IMR-90 (cell line): ENCODE results near the gene NEURL1. TPM values are rescaled to one million over a fixed set of nuclear protein-coding genes. Genes with fewer than 3 reads are reported as not detected.

Experiments
- ATAC-seq: fragments of 200-7000 bp; cut with Tn5 transposase; 2 replicates; pipeline ENCODE4 v1.9.1; 2020; ENCODE audit warnings: low read depth, mild to moderate bottlenecking, moderate library complexity
- BruUV-seq: library from RNA; stranded (reverse); fragments of 400-500 nt; replicated peaks from 2 replicates; lab custom pipeline; 2021; lab: Mats Ljungman, UMichigan
- CTCF ChIA-PET: fragments of 300-600 bp; formaldehyde crosslinking; extraction: SDS; loops from one replicate; lab custom pipeline; 2021; ENCODE audit warnings: antibody characterized with exemption; lab: Yijun Ruan, JAX
- POLR2A ChIA-PET: fragments of 300-600 bp; sonication (Branson Sonifier 250); formaldehyde crosslinking; loops from one replicate; lab custom pipeline; 2022; ENCODE audit warnings: antibody characterized with exemption; ENCODE audit not compliant: unreplicated experiment; lab: Charles Lee
- DNase-seq: peaks from one replicate; pipeline ENCODE4 v3.0.0; 2013
- H2AFZ ChIP-seq: replicated peaks from 2 replicates; pipeline ENCODE3; 2013; ENCODE audit warnings: low read length, mild to moderate bottlenecking; ENCODE audit not compliant: poor library complexity
- H2AK5ac ChIP-seq: 2 replicates; pipeline ENCODE4 v1.6.1; 2013; ENCODE audit warnings: low read depth, low read length, inconsistent platforms
- H2AK9ac ChIP-seq: replicated peaks from 2 replicates; pipeline ENCODE3; 2013; ENCODE audit warnings: mild to moderate bottlenecking, low read depth, low read length, moderate library complexity; ENCODE audit not compliant: poor library complexity
- H2BK120ac ChIP-seq: 2 replicates; pipeline ENCODE4 v1.6.1; 2013; ENCODE audit warnings: low read depth, low read length, inconsistent platforms
- H2BK15ac ChIP-seq: 3 replicates; pipeline ENCODE4 v1.6.1; 2013; ENCODE audit warnings: low read depth, low read length, inconsistent platforms
- H2BK20ac ChIP-seq: 2 replicates; pipeline ENCODE4 v1.6.1; 2013; ENCODE audit warnings: low read depth, mild to moderate bottlenecking, inconsistent platforms, low read length, moderate library complexity
- H2BK5ac ChIP-seq: 2 replicates; pipeline ENCODE4 v1.6.1; 2013; ENCODE audit warnings: mild to moderate bottlenecking, low read depth, low read length, inconsistent platforms; ENCODE audit not compliant: poor library complexity, severe bottlenecking
- H3K14ac ChIP-seq: replicated peaks from 2 replicates; pipeline ENCODE4 v1.6.1; 2013; ENCODE audit warnings: low read depth, low read length, inconsistent platforms
- H3K18ac ChIP-seq: 2 replicates; pipeline ENCODE4 v1.6.1; 2013; ENCODE audit warnings: low read depth, low read length, control low read depth
- H3K23ac ChIP-seq: 2 replicates; pipeline ENCODE4 v1.6.1; 2013; ENCODE audit warnings: low read depth, low read length, inconsistent platforms
- H3K27ac ChIP-seq: 2 replicates; pipeline ENCODE4 v1.5.1; 2013; ENCODE audit warnings: mild to moderate bottlenecking, control low read depth, low read length; ENCODE audit not compliant: insufficient read depth
- H3K27me3 ChIP-seq: 2 replicates; pipeline ENCODE4 v1.6.1; 2013; ENCODE audit warnings: low read length; ENCODE audit not compliant: control insufficient read depth, insufficient read depth
- H3K36me3 ChIP-seq: 2 replicates; pipeline ENCODE4 v1.6.1; 2013; ENCODE audit warnings: low read length, mixed read lengths; ENCODE audit not compliant: control insufficient read depth, insufficient read depth
- H3K4ac ChIP-seq: 2 replicates; pipeline ENCODE4 v1.6.1; 2013; ENCODE audit warnings: low read depth, low read length, inconsistent platforms
- H3K4me1 ChIP-seq: 2 replicates; pipeline ENCODE4 v1.6.1; 2013; ENCODE audit warnings: low read length, mixed read lengths; ENCODE audit not compliant: control insufficient read depth, insufficient read depth
- H3K4me2 ChIP-seq: 2 replicates; pipeline ENCODE4 v1.6.1; 2013; ENCODE audit warnings: low read depth, mild to moderate bottlenecking, control low read depth, low read length, moderate library complexity
- H3K4me3 ChIP-seq: 2 replicates; pipeline ENCODE4 v1.5.1; 2013; ENCODE audit warnings: low read depth, mild to moderate bottlenecking, control low read depth, low read length, moderate library complexity; ENCODE audit not compliant: insufficient read depth
- H3K56ac ChIP-seq: 2 replicates; pipeline ENCODE4 v1.6.1; 2013; ENCODE audit warnings: low read length, inconsistent platforms; ENCODE audit not compliant: insufficient read depth; ENCODE audit errors: extremely low read depth
- H3K79me1 ChIP-seq, 2 experiments: 2 replicates each; pipeline ENCODE4 v1.6.1; 2013; ENCODE audit warnings: low read length in 2 of 2, inconsistent platforms in 1 of 2, low read depth in 1 of 2
- H3K9ac ChIP-seq: 2 replicates; pipeline ENCODE4 v1.6.1; 2013; ENCODE audit warnings: low read depth, low read length, control low read depth
- H3K9me1 ChIP-seq: 2 replicates; pipeline ENCODE4 v1.6.1; 2013; ENCODE audit warnings: low read length, inconsistent platforms; ENCODE audit not compliant: insufficient read depth
- H3K9me3 ChIP-seq: 2 replicates; pipeline ENCODE4 v1.6.1; 2013; ENCODE audit warnings: low read length; ENCODE audit not compliant: control insufficient read depth, insufficient read depth
- H4K20me1 ChIP-seq: 2 replicates; pipeline ENCODE4 v1.6.1; 2013; ENCODE audit warnings: low read length, inconsistent platforms; ENCODE audit not compliant: insufficient read depth
- H4K5ac ChIP-seq: 2 replicates; pipeline ENCODE4 v1.6.1; 2013; ENCODE audit warnings: mild to moderate bottlenecking, low read depth, low read length, control low read depth
- H4K8ac ChIP-seq, 2 experiments: 2 replicates each; pipeline ENCODE4 v1.6.1; 2013; ENCODE audit warnings: low read depth in 2 of 2, low read length in 2 of 2, control low read depth in 1 of 2, inconsistent platforms in 1 of 2
- H4K91ac ChIP-seq: 2 replicates; pipeline ENCODE4 v1.6.1; 2013; ENCODE audit warnings: low read depth, low read length, inconsistent platforms; ENCODE audit not compliant: insufficient read depth
- CEBPB ChIP-seq: IDR thresholded peaks from 2 replicates; pipeline ENCODE4 v1.6.1; 2012; ENCODE audit warnings: low read depth, low read length, improper control_type of control experiment
- FOS ChIP-seq: fragments of 150-350 bp; IDR thresholded peaks from 2 replicates; pipeline ENCODE4 v1.6.1; 2016; ENCODE audit warnings: low read depth, low read length
- MAZ ChIP-seq: IDR thresholded peaks from 2 replicates; pipeline ENCODE4 v1.6.1; 2012; ENCODE audit warnings: low read depth, mild to moderate bottlenecking, low read length, improper control_type of control experiment, moderate library complexity, borderline replicate concordance
- POLR2A ChIP-seq: IDR thresholded peaks from 2 replicates; pipeline ENCODE4 v1.6.1; 2012; ENCODE audit warnings: mild to moderate bottlenecking, low read depth, low read length
- RCOR1 ChIP-seq: IDR thresholded peaks from 2 replicates; pipeline ENCODE4 v1.6.1; 2012; ENCODE audit warnings: mild to moderate bottlenecking, low read length, improper control_type of control experiment; ENCODE audit not compliant: insufficient replicate concordance
- SMC3 ChIP-seq: fragments of 150-350 bp; IDR thresholded peaks from 2 replicates; pipeline ENCODE4 v1.6.1; 2016; ENCODE audit warnings: low read depth, mild to moderate bottlenecking, antibody characterized with exemption, low read length, moderate library complexity
- whole genome bisulfite sequencing, 2 experiments: methylation state at CpG; one replicate each; pipeline versions ENCODE4 v1.1.5 to v1.1.7; 2013; ENCODE audit warnings: missing lambda C conversion rate in 2 of 2; ENCODE audit not compliant: insufficient read length in 1 of 2; ENCODE audit errors: extremely low coverage in 2 of 2; 5-methylcytosine and 5-hydroxymethylcytosine counted together
- dilution Hi-C: fragments of 300-500 bp; cut with HindIII; formaldehyde crosslinking; loops from one replicate; pipeline ENCODE4 v1.14.3; 2018; ENCODE audit warnings: low sequenced_read_pairs; ENCODE audit not compliant: unreplicated experiment
- in situ Hi-C: fragments of 300-500 bp; cut with MboI; formaldehyde crosslinking; loops from 3 replicates; pipeline ENCODE4 v1.14.3; 2019; ENCODE audit warnings: low sequenced_read_pairs, inconsistent platforms, mixed read lengths
- intact Hi-C: fragments of 100-400 bp; cut with micrococcal nuclease; formaldehyde crosslinking; loops from 2 replicates; pipeline ENCODE4 v1.10.0; 2022
- polyA plus RNA-seq, 3 experiments: library from polyadenylated mRNA; depleted of rRNA; stranded (reverse); fragments of >200 nt; gene quantifications; 2 replicates each; pipeline ENCODE4 v1.2.3, GENCODE V29; 2012; ENCODE audit warnings: low replicate concordance in 1 of 3
- total RNA-seq: library from RNA; depleted of rRNA; stranded (reverse); fragments of >200 nt; gene quantifications from 2 replicates; pipeline ENCODE4 v1.2.3, GENCODE V29; 2012
- TF ChIP-seq, protein P1 (sequence below): fragments of 150-350 bp; IDR thresholded peaks from 2 replicates; pipeline ENCODE4 v1.6.1; 2017; ENCODE audit warnings: mild to moderate bottlenecking, antibody characterized with exemption, low read length, low read depth
- TF ChIP-seq, protein P2 (sequence below): conservative IDR thresholded peaks from 2 replicates; pipeline ENCODE4 v1.5.1; 2012; ENCODE audit warnings: mild to moderate bottlenecking, low read depth, low read length, improper control_type of control experiment

Gene NEURL1
- total and polyA plus RNA-seq, 2 of the 4 experiments (the other 2 are of a cell fraction): 0.36 to 0.82 TPM

DNA sequence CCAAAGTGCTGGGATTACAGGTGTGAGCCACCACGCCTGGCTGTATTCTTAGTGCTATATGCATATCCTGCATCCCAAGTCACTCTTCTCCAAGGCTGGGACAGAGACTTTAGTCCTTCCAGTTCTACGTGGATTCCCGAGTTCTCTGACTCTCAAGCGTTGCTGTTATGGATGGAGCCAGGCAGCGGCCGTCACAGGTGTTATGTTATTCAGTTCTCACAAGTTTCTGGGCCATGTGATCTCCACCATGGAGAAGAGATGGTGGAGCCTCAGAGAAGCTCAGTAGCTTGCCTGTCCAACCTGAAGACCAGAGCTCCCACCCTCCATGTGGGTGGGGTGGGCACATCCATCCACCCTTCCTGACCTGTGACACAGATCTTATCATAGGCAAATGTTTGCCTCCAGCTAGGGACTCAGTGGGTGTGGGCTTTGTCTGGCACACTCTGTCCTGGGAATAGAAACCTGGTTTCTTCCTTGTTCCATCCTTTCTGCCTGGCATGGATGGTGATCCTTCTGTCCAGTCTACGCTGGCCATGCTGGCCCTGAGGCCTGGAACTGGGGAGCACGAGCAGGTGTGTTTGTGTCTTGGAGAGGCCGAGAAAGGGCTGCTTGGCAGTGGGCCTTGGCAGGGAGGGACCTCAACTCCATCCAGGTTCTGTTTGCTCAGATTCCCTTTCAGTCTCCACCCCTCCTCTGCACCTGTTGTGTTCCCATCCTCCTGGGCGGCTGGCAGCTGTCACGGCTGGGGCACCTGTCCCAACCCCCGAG is 55.3 kb downstream of the NEURL1 start:
- H3K79me1 ChIP-seq: no peaks in the 10 kb centered on the region
- DNase-seq (no peak), ATAC-seq (no peak)
- H3K18ac ChIP-seq: no peak overlapping the region
- no peak overlapping the region for H4K8ac ChIP-seq
- H3K4me2 ChIP-seq: no peak overlapping the region
- H3K23ac ChIP-seq: no peak overlapping the region
- H2BK20ac ChIP-seq: no peak overlapping the region
- H3K9ac ChIP-seq: no peak overlapping the region
- peaks cover 85% of the 10 kb centered on the region for H3K27me3 ChIP-seq
- H3K27ac ChIP-seq: no peak overlapping the region
- dilution Hi-C loops (no loop called here), in situ Hi-C loops (no loop called here), intact Hi-C loops (no loop called here)
- no peaks in the 10 kb centered on the region for H3K4me1 ChIP-seq
- no peak for TF ChIP-seq POLR2A
- TF ChIP-seq SMC3: no peak
- TF ChIP-seq MAZ: no peak
- no peak for TF ChIP-seq CEBPB
- TF ChIP-seq, protein P1, sequence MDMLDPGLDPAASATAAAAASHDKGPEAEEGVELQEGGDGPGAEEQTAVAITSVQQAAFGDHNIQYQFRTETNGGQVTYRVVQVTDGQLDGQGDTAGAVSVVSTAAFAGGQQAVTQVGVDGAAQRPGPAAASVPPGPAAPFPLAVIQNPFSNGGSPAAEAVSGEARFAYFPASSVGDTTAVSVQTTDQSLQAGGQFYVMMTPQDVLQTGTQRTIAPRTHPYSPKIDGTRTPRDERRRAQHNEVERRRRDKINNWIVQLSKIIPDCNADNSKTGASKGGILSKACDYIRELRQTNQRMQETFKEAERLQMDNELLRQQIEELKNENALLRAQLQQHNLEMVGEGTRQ: no peak
- no peak for TF ChIP-seq RCOR1
- TF ChIP-seq FOS: no peak
- TF ChIP-seq, protein P2, sequence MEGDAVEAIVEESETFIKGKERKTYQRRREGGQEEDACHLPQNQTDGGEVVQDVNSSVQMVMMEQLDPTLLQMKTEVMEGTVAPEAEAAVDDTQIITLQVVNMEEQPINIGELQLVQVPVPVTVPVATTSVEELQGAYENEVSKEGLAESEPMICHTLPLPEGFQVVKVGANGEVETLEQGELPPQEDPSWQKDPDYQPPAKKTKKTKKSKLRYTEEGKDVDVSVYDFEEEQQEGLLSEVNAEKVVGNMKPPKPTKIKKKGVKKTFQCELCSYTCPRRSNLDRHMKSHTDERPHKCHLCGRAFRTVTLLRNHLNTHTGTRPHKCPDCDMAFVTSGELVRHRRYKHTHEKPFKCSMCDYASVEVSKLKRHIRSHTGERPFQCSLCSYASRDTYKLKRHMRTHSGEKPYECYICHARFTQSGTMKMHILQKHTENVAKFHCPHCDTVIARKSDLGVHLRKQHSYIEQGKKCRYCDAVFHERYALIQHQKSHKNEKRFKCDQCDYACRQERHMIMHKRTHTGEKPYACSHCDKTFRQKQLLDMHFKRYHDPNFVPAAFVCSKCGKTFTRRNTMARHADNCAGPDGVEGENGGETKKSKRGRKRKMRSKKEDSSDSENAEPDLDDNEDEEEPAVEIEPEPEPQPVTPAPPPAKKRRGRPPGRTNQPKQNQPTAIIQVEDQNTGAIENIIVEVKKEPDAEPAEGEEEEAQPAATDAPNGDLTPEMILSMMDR: no peak
- no peak overlapping the region for H2AK9ac ChIP-seq
- H2AK5ac ChIP-seq: no peak overlapping the region
- no peak overlapping the region for H2BK120ac ChIP-seq
- H2BK15ac ChIP-seq: no peak overlapping the region
- no peaks in the 10 kb centered on the region for H3K36me3 ChIP-seq
- no peak overlapping the region for H4K91ac ChIP-seq
- no TSS peak for BruUV-seq
- no peak overlapping the region for H4K5ac ChIP-seq
- H3K9me3 ChIP-seq: no peaks in the 10 kb centered on the region
- H3K4ac ChIP-seq: no peak overlapping the region
- WGBS, 2 experiments: no CpG with 5 or more reads among the region's 12 CpGs
- no peak overlapping the region for H2AFZ ChIP-seq
- no peak overlapping the region for H3K4me3 ChIP-seq
- H3K14ac ChIP-seq: no peak overlapping the region
- ChIA-PET CTCF (no interaction called here), POLR2A (no interaction called here)
- H2BK5ac ChIP-seq: no peak overlapping the region
- no peaks in the 10 kb centered on the region for H4K20me1 ChIP-seq
- H3K9me1 ChIP-seq: peaks cover 3% of the 10 kb centered on the region; the same call in 1 of the 2 replicates
- H3K56ac ChIP-seq: no peak overlapping the region
